ENCODE measurements around the gene PTPRT. TPM values are rescaled to one million over a fixed set of nuclear protein-coding genes. Genes with fewer than 3 reads are reported as not detected.

The PTPRT gene
- total RNA-seq, 1 experiment from 2014 or later = 0.13 TPM

GRCh38 chr20:42214074-42214473 lies 975.6 kb downstream of the PTPRT start:
- Histone ChIP-seq H3K9me3 (ENCODE audit: control insufficient read depth, low read depth, low read length) (no peaks in the 10 kb centered on the region), H3K56ac (ENCODE audit: insufficient read length, low read depth, low read length) (no peak overlapping the region), H3K27me3 (ENCODE audit: insufficient read depth, low read length) (no peaks in the 10 kb centered on the region), H3K23ac (ENCODE audit: insufficient read length, low read depth, low read length) (no peak overlapping the region), H2BK5ac (ENCODE audit: insufficient read length, low read length) (no peak overlapping the region), H3K27ac (ENCODE audit: insufficient read length, low read depth, low read length) (no peak overlapping the region), H3K9ac (ENCODE audit: extremely low read depth, insufficient read length, low read length) (no peak overlapping the region), H2BK15ac (ENCODE audit: low read depth, low read length) (no peak overlapping the region), H3K4me2 (ENCODE audit: insufficient read depth, insufficient read length, low read length) (no peak overlapping the region), H4K20me1 (ENCODE audit: control insufficient read depth, insufficient read depth, insufficient read length) (no peaks in the 10 kb centered on the region), H2BK120ac (ENCODE audit: low read depth, low read length, poor library complexity, severe bottlenecking) (no peak overlapping the region), H3K4ac (ENCODE audit: low read depth, low read length) (no peak overlapping the region), H3K79me2 (ENCODE audit: insufficient read depth, low read length) (no peaks in the 10 kb centered on the region), H4K8ac (replicated peaks; ENCODE audit: insufficient read length, low read depth, low read length) (no peak overlapping the region), H3T11ph (ENCODE audit: low read length) (no peak overlapping the region), H3K14ac (ENCODE audit: insufficient read depth, low read length) (no peak overlapping the region; the same call in 1 of the 2 replicates), H2BK12ac (ENCODE audit: insufficient read length, low read depth, low read length) (no peak overlapping the region), H4K5ac (ENCODE audit: insufficient read length, low read depth, low read length) (no peak overlapping the region), H3K79me1 (ENCODE audit: insufficient read depth, low read depth, low read length, poor library complexity, severe bottlenecking) (no peaks in the 10 kb centered on the region), H2AK5ac (ENCODE audit: insufficient read length, low read length) (no peak overlapping the region), H2BK20ac (ENCODE audit: low read depth, low read length, poor library complexity, severe bottlenecking) (no peak overlapping the region), H3K23me2 (ENCODE audit: insufficient read length, low read depth, low read length, poor library complexity, severe bottlenecking) (no peaks in the 10 kb centered on the region), H3K18ac (ENCODE audit: insufficient read length, low read depth, low read length) (no peak overlapping the region), H4K91ac (ENCODE audit: insufficient read length, low read depth, low read length) (no peak overlapping the region), H2AFZ (ENCODE audit: low read length) (no peak overlapping the region), H3K4me1 (ENCODE audit: insufficient read depth, low read length) (no peaks in the 10 kb centered on the region)
- WGBS (ENCODE audit: extremely low coverage, insufficient read length, low lambda C conversion rate) = no CpG with 5 or more reads among the region's 2 CpGs
- DNase-seq = no peak
- Mint-ChIP-seq H3K36me3 (ENCODE audit: insufficient read depth in 1 of 3, low read depth in 3 of 3) (no peaks in the 10 kb centered on the region; a peak in 1 of 7 replicates), H3K27ac (no peak overlapping the region), H3K9me3 (peaks cover under 1 to 2% of the 10 kb centered on the region in 2 experiments; a peak in 2 of 5 replicates), H3K27me3 (ENCODE audit: low read depth) (peaks cover 2% of the 10 kb centered on the region; the same call in 1 of the 2 replicates), H3K4me3 (no peak overlapping the region), H3K4me1 (no peaks in the 10 kb centered on the region)
- TF ChIP-seq, protein P1, sequence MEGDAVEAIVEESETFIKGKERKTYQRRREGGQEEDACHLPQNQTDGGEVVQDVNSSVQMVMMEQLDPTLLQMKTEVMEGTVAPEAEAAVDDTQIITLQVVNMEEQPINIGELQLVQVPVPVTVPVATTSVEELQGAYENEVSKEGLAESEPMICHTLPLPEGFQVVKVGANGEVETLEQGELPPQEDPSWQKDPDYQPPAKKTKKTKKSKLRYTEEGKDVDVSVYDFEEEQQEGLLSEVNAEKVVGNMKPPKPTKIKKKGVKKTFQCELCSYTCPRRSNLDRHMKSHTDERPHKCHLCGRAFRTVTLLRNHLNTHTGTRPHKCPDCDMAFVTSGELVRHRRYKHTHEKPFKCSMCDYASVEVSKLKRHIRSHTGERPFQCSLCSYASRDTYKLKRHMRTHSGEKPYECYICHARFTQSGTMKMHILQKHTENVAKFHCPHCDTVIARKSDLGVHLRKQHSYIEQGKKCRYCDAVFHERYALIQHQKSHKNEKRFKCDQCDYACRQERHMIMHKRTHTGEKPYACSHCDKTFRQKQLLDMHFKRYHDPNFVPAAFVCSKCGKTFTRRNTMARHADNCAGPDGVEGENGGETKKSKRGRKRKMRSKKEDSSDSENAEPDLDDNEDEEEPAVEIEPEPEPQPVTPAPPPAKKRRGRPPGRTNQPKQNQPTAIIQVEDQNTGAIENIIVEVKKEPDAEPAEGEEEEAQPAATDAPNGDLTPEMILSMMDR (conservative IDR thresholded peaks at IDR 0.05) = no peak
